Measurements from ENCODE around the gene ITK.
"Not testable (repeated sequence)": the region's sequence is repeated elsewhere in the genome, so short reads cannot be mapped to it uniquely, and the experiment has no call there.

Gene ITK

DNA sequence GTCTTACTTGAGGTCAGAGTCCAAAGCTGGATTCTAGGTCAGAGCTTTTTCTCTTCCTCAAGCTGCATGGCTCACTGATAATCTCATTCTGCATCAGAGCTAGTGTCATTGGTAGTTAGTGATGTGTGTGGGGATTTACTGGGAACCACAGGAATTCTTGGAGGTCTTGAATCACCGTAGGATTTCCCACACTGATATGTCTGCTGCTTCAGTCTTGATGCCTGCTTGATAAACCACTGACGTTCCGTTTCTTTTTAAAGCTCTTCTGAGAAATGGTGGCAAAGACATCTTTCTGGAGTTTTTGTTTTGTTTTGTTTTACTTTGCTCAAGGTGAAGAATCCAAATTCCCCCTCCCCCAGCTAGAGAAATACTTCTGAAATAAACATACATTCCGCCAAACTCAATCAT, 13.4 kb upstream of the ITK start:
- no peak for DNase-seq (ENCODE audit: low read depth in 3 of 3)

DNA sequence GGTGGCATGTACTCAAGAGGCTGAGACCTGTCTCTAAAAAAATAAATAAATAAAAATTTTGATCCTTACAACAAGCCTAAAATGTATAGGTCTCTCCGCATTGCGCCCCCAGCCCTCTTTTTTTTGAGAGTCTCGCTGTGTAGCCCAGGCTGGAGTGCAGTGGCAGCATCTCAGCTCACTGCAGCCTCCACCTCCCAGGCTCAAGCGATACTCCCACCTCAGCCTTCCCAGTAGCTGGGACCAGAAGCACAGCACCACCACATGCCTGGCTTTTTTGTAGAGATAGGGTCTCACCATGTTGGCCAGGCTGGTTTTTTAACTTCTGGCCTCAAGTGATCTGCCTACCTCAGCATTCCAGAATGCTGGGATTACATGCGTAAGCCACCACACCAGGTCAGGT, 12.4 kb upstream of the ITK start:
- DNase-seq (ENCODE audit: low read depth in 3 of 3), result no peak

DNA sequence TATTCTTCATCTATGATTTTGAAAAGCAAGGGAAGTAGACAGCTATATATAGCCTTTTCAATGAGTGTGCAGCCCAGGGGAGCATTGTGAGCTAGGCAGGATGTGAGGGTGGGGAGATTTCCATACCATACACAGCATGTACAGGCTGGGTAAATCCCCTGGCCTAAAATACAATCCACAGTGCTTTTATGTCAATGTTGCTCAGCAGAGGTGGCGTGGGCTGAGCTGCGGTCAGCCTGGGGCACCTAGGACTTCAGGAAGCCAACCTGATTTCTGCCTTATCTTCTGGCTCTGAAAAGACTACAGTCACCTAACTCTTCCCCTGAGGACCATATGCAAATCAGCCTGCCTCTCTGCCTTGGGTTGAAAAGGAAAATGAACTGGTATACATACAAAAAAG, 8.2 kb upstream of the ITK start:
- peak; percentile 73 to 89 (median 83) for DNase-seq (ENCODE audit: low read depth in 3 of 3)

DNA sequence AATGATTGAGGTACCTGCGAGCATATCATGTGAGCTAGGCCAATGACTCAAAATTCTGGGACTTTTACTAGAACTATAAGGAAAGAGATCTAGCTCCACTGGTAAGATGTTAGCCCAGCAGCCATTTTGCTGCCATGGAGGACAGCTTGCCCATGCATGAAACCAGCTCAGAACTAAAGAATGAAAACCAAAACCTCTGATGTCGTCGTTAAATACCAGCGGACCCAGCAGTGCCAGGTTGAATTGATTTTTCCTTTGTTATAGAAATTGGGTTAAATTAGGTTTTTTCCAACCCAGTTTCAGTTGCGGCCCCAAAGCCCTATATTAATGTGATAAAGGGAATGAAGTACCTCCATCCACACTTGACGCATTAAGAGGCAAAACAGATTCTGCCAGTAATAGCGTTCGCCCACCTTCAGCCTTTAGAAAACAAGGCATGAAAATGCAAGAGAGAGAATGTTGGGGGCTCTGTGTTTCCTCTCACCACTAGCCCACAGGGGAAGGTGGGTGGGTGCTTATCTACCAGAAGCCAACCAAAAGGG, 5.5 kb upstream of the ITK start:
- DNase-seq (ENCODE audit: low read depth in 3 of 3), result no peak

DNA sequence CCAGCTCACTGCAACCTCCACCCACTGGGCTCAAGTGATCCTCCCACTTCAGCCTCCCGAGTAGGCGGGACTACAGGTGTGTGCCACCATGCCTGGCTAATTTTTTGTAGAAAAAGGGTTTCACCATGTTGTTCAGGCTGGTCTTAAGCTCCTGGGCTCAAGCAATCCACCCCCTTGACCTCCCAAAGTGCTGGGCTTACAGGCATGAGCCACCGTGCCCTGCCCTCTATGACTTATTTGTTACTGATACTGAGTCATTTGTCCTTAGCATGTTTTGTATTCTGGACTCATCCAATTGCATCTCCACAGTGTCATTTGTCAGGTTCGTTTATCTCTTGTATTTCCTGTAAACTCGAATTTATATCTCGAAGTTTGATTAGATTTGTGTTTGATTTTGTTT, 2.7 kb upstream of the ITK start:
- no peak for DNase-seq (ENCODE audit: low read depth in 3 of 3)

DNA sequence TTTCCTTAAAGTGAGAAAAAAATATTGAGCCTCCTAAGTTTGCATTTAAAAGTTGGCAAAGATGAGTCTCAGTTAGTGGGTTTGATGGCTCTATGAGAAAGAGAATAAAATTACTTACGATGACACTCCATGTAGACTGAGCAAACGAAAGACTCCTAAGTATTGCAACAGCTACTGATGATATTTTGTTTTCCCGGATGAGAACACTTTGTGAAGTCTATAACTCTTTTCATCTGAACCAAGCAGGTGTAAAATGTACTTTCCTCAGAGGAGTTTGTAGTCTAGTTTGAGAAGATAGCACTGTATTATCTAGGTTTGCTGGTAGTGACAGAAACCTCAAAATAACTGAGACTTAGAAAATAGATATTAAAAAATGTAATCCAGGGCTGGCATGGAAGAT, 1.7 kb upstream of the ITK start:
- no peak for DNase-seq (ENCODE audit: low read depth in 3 of 3)

DNA sequence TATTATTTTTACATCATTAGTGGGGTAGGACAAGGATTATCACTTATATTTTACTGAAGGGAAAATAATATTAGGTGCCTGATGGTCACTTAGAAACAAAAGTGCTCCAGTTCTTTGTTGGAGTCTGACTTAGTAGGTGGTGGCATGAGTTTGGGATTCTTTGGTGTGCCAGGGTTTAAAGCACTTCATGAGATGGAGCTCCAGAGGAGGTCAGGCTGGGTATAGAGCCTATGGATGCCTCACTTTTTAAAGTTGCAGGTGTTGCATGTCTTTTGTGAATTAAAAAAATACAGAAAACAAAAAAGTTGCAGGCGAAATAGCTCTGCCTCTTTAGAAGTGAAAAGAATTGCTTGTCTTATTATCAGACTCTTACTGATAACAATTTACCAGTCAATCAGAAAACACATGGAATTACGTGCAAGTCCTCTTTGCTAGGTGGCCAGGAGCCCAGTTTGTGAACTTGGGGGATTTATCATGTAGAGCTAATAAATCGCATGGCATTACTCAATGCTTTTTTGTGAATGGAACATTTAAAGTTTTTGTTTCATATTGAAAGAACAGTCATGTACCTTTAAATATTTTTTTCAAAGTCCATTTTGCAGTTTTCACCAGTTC, 1.6 kb downstream of the ITK start:
- DNase-seq (ENCODE audit: low read depth in 3 of 3), result no peak

DNA sequence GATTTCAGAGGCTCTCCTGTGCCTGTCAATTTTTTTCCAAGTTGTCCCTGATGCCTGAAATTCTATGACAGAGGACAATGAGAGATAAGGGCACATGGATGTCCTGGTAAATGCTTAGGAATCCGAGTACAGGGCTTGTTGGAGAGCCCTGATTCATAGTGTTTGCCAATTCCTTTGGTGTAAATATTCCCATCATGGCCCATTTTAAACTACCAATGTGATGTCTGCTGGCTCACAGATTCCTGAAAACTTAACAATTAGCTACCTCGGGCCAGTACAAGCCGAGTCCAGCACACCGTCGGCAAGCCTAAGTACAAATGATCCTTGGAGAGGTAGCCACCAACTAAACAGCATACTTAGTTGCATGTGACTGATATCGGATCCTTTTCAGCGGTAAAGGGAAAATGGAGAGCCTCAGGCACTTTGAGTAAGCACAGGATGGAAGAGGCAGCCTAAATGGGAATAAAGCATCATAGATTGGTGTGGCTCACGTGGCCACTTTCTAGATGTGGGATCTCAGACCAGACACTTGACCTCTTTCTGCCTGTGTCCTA, 3.6 kb downstream of the ITK start:
- no peak for DNase-seq (ENCODE audit: low read depth in 3 of 3)

DNA sequence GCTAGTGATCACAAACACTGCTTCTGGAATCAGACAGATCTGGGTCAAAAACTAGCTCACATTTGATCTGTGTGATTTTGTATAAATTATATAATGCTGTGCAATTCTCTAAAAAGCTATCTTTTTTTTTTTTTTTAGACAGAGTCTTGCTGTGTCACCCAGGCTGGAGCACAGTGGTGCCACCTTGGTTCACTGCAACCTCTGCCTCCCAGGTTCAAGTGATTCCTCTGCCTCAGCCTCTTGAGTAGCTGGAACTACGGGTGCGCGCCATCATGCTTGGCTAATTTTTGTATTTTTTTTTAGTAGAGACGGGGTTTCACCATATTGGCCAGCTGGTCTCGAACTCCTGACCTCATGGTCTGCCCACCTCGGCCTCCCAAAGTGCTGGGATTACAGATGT, 4.5 kb downstream of the ITK start:
- not testable (repeated sequence) for DNase-seq (ENCODE audit: low read depth in 3 of 3)

DNA sequence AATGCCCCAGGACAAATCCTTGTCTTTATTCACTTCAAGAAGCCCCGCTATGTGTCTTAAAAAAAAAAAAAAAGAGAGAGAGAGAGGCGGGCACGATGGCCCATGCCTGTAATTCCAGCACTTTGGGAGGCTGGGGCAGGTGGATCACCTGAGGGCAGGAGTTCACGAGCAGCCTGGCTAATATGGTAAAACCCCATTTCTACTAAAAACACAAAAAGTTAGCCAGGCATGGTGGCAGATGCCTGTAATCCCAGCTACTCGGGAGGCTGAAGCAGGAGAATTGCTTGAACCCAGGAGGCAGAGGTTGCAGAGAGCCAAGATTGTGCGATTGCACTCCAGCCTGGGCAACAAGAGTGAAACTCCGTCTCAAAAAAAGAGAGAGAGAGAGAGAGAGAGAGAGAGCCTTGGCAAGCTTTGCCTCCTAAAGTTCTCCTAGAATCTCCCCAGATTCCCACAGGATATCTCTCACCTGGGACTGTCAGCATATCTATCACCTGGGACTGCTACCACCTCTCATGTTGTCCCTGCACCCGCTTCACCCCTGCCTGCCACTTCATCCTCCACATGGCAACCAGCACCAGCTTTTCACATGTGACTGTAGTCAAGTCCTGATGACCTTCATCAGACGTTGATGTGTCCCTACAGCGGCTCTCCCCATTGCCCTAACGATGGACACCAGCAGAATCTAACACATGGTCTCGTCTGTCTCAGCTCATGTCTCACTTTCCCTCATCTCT, 5.8 kb downstream of the ITK start:
- DNase-seq (ENCODE audit: low read depth in 3 of 3), result no peak

DNA sequence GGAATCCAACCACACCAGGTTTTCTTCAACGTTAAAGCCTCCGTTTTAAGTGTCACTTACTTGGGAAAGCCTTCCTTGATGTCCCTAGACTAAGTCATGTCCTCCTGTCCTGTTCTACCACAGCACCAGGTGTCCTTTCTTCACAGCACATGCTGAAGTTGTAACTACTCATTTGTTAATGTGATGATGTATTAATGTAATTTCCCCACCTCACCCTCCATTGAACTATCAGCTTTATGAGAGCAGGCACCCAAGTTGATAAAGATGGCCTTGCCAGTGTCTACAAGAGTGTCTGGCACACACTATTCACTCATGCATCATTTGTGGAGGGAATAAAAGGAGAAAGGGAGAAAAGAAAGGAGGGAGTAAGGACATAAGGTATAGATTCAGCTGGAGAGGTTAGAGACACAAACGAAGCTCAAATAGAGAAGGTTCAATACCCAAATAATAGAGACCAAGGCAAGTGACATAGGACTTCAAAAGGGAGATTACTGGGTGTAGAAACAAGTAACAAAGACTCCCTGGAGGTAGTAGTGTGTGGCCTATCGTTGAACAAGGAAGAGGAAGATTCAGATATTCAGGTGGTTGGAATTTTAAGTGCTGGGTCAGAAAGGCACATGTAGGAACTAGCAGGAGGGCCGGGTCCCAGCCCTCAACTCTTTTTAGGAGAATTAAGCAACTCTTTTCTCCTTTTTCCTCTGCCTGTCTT, 6.6 kb downstream of the ITK start:
- DNase-seq (ENCODE audit: low read depth in 3 of 3), result no peak

DNA sequence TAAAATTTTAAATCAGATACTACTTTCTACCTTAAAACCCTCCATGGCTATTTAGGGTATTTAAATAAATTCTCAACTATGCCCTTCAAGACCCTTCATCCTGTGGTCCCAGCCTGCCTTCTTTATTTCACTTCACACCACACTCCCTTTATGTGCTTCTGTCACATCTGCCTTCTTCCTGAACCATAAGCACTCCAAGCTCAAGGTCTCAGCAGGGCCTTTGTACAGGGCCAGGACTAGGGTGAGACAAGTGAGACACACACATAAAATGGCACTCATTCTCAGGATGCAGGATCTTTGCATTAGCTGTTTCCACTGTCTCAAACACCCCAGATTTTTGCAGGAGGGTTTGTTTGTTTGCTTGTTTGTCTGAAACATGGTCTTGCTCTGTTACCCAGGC, 7.6 kb downstream of the ITK start:
- DNase-seq (ENCODE audit: low read depth in 3 of 3), result no peak

DNA sequence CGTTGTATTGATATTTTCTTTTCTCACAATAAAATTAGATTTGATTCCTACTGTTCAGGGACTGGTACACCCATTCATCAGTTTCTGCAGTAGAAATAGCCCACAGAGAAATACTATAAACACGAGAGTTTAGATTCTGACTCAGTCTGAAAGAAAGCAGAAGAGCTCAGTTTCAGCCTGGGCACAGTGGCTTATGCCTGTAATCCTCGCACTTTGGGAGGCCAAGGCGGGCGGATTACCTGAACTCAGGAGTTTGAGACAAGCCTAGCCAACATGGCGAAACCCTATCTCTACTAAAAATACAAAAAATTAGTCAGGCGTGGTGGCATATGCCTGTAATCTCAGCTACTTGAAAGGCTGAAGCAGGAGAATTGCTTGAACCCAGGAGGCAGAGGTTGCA, 8.6 kb downstream of the ITK start:
- DNase-seq (ENCODE audit: low read depth in 3 of 3), result peak in 1 of 3 experiments; percentile 57

DNA sequence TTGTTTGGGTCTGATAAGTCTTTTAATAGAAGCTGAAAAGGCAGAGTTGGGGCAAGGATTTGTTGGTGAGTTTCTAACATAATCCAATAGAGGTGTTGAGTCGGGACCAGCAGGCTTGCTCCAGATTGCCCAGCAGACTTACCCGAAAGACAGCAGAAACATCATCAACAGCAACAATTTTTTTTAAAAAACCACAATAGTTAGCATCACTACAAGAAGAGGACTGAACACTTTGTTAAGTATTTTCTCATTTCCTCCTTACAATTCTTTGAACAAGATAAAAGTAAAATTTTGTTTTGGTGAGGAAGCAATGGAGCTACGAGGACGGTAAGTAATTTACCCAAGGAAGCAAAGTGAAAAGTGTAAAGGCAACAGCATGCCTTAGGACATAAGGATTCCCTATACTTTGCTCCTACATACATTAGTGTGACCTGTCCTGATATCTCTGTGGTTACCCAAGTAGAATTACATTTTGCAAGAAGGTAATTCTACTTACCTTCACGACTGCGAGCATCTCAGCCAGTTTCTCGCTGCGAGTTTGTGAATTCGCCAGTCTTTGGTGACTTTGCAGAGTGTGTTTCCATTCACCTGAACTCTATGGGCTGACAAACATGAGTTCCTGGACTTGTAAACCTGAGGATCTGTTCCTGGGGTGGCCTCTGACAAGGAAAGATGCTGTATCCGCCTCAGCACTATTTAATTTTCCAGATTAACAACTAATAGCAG, 13.2 kb downstream of the ITK start:
- no peak for DNase-seq (ENCODE audit: low read depth in 3 of 3)

DNA sequence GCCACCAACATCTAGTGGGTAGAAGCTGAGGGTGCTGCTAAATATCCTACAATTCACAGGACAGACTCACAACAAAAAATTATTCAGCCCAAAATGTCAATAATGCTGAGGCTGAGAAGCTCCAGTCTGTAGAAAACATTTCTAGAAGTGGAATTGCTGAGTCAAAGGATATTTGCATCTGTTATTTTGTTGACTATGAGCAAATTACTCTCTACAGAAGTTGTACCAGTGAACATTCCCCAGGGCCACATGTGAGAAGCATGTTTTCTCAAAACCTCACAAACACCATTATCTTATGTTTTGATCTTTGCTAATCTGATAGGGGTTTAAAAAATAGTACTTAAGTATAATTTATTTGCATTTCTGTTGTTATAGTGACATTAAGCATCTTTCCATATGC, 15.4 kb downstream of the ITK start:
- DNase-seq (ENCODE audit: low read depth in 3 of 3), result no peak

DNA sequence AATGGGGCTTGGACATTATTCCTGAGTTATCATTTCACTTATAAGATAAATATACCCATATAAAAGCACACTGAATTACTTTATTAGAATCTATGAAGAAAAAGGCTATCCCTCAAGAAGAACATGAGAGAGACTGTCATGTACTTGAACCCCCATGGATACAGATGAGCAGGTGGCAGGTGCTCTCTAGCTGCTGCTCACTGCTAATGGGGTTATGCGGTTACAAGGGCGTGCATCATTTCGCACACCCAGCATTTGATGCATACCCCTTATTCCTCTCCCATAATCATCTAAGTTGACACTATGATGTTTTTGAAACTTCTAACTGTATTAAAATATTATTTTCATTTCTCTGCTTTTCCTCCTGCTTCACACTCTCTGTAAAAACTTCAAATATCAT, 16.4 kb downstream of the ITK start:
- no peak for DNase-seq (ENCODE audit: low read depth in 3 of 3)

DNA sequence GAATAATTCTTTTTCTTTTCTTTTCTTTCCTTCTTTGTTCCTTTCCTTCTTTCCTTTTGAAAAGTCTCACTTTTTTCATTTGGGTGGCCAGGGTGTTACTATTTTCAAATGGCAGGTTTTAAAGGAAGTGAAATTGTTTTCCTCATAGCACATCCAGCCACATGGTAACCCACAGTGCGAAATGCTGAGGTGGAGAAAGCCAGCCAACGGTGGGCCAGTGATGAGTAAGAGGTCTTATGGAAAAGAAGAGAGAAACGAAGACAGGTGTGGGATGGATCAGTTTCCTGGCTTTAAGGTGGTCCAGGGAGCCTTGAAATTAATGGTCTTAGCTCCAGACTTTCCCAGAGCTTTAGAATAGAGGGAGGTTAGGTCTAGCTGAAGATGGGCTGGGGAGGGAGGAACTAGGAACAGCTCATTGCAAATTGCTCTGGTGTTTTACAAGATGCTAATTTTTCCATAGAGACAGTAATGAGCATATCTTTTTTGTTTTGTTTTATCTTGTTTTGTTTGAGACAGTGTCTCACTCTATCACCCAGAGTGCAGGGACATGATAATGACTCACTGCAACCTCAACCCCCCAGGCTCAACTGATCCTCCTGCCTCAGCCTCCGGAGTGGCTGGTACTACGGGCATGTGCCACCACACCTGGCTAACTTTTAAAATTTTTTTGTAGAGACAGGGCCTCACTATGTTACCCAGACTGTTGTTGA, 17.8 kb downstream of the ITK start:
- DNase-seq (ENCODE audit: low read depth in 3 of 3), result peak in 1 of 3 experiments; percentile 61

DNA sequence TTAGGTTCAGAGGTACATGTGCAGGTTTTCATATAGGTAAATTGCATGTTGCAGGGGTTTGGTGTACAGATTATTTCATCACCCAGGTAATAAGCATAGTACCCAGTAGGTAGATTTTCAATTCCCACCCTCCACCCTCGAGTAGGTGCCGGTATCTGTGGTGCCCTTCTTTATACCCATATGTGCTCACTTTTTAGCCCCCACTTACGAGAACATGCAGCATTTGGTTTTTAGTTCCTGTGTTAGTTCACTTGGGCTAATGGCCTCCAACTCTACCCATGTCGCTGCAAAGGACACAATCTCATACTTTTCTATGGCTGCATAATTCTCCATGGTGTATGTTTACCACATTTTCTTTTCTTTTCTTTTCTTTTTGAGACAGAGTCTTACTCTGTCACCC, 21.2 kb downstream of the ITK start:
- no peak for DNase-seq (ENCODE audit: low read depth in 3 of 3)

DNA sequence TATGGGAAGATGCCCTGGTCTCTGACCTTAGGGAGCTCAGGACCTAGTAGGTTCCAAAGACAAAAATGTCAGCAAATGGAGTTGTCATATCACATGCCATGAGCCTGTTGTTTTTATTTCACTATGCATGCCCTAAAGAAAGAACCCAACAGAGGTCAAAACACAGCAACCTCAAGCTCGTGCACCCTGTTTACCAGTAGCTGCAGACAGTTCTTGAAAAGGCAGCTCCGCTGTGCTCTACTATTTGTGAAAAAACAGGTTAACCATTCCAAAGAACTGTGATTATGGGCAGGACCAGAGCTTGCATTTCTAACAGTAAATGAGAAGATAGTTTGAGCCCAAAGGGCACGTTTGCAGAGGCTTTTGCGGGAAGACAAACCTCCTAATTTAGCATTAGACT, 22.8 kb downstream of the ITK start:
- DNase-seq (ENCODE audit: low read depth in 3 of 3), result no peak

DNA sequence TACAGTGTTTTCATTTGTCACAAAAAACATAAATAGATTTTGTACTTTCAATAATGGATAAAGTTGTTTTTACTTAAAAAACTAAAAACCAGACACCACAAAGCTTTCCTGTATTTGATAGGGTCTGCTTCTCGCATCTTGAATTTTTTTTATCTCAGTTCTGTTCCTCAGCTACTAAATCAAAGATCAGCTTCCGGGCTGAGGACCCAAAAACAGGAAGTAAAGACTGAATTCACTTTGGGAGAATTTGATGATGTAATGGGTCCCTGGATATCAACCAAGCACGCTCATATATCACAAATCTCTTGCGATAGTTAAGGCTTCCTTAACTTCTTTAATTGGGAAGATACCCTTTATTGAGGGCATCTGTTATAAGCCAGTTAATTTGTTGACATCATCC, 24.1 kb downstream of the ITK start:
- DNase-seq (ENCODE audit: low read depth in 3 of 3), result no peak

DNA sequence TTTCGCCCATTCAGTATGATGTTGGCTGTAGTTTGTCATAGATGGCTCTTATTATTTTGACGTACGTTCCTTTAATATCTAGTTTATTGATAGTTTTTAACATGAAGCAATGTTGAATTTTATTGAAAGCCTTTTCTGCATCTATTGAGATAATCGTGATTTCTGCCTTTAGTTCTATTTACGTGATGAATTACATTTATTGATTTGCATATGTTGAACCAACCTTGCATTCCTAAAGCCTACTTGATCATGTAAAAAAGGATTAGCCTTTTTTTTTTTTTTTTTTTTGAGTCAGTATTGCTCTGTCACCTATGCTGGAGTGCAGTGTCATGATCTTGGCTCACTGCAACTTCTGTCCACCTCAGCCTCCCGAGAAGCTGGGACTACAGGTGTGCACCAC, 25.1 kb downstream of the ITK start:
- no peak for DNase-seq (ENCODE audit: low read depth in 3 of 3)

Data from stimulated activated CD4-positive, alpha-beta T cell treated with anti-CD3 and anti-CD28 coated beads, TNF-alpha, amount 100 ng/mL, for 24 hours (primary cell).